Measurements from ENCODE around the gene BCL6. TPM values are rescaled to one million over a fixed set of nuclear protein-coding genes. Genes with fewer than 3 reads are reported as not detected.

BCL6 gene
- total and polyA plus RNA-seq, 2 donors (not counting 1 experiment from before 2014, with no cell fraction given): 21.2 to 48.2 TPM

GRCh38 chr3:187713504-187713903 is 31.8 kb downstream of the BCL6 start:
- no peaks in the 10 kb centered on the region for H3K27me3 ChIP-seq (replicated peaks in 1 of 4; ENCODE audit: control extremely low read depth in 1 of 4, control insufficient read depth in 3 of 4, insufficient read depth in 4 of 4, low read length in 3 of 4)
- H3K9me3 ChIP-seq (ENCODE audit: control extremely low read depth in 1 of 3, control insufficient read depth in 2 of 3, insufficient read depth in 1 of 3, low read length in 2 of 3): no peaks in the 10 kb centered on the region
- intact Hi-C loops (cut with micrococcal nuclease): no loop called here
- no peaks in the 10 kb centered on the region for H3K36me3 ChIP-seq (replicated peaks in 1 of 2; ENCODE audit: control extremely low read depth in 1 of 2, control insufficient read depth in 1 of 2, extremely low read depth in 1 of 2, insufficient read depth in 2 of 2, low read length in 1 of 2)
- H3K9ac ChIP-seq (ENCODE audit: low read length): no peak overlapping the region
- no CpG with 5 or more reads among the region's 2 CpGs for WGBS (ENCODE audit: insufficient coverage)
- DNase-seq (no peak), ATAC-seq (ENCODE audit: low read depth) (no peak)
- ChIA-PET CTCF (interaction anchor here (1.0 to 11.0 kb wide), 7 partner anchors 10 to 495 kb away, joined by 3 to 184 read pairs (median 10); partner anchors contain the start of gene RTP2), POLR2A (no interaction called here)
- no peak for TF ChIP-seq EZH2 (IDR thresholded peaks at IDR 0.05; ENCODE audit: borderline replicate concordance, insufficient read depth, low read depth, low read length, poor library complexity, severe bottlenecking)
- TF ChIP-seq, protein P1, sequence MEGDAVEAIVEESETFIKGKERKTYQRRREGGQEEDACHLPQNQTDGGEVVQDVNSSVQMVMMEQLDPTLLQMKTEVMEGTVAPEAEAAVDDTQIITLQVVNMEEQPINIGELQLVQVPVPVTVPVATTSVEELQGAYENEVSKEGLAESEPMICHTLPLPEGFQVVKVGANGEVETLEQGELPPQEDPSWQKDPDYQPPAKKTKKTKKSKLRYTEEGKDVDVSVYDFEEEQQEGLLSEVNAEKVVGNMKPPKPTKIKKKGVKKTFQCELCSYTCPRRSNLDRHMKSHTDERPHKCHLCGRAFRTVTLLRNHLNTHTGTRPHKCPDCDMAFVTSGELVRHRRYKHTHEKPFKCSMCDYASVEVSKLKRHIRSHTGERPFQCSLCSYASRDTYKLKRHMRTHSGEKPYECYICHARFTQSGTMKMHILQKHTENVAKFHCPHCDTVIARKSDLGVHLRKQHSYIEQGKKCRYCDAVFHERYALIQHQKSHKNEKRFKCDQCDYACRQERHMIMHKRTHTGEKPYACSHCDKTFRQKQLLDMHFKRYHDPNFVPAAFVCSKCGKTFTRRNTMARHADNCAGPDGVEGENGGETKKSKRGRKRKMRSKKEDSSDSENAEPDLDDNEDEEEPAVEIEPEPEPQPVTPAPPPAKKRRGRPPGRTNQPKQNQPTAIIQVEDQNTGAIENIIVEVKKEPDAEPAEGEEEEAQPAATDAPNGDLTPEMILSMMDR (IDR thresholded peaks at IDR 0.05): no peak
- H4K20me1 ChIP-seq (ENCODE audit: control insufficient read depth, insufficient read depth, low read length, poor library complexity, severe bottlenecking): no peaks in the 10 kb centered on the region
- H3K4me3 ChIP-seq (ENCODE audit: control extremely low read depth in 1 of 5, extremely low read depth in 1 of 5, insufficient read depth in 1 of 5, low read depth in 2 of 5, low read length in 4 of 5): no peak overlapping the region
- no peaks in the 10 kb centered on the region for H3K4me1 Mint-ChIP-seq
- H3K9me3 Mint-ChIP-seq (ENCODE audit: insufficient read depth): no peaks in the 10 kb centered on the region
- no peaks in the 10 kb centered on the region for H3K27me3 Mint-ChIP-seq
- no peak overlapping the region for H3K27ac Mint-ChIP-seq
- H3K4me2 ChIP-seq (replicated peaks; ENCODE audit: low read depth, low read length, poor library complexity, severe bottlenecking): no peak overlapping the region
- no peaks in the 10 kb centered on the region for H3K79me2 ChIP-seq (ENCODE audit: control insufficient read depth, insufficient read depth, low read length)
- no peak overlapping the region for H3K4me3 Mint-ChIP-seq
- H3K27ac ChIP-seq (ENCODE audit: low read length in 2 of 2): no peak overlapping the region
- H2AFZ ChIP-seq (ENCODE audit: insufficient read depth, low read depth, low read length, poor library complexity, severe bottlenecking): no peak overlapping the region
- no peaks in the 10 kb centered on the region for H3K4me1 ChIP-seq (ENCODE audit: control insufficient read depth in 2 of 2, insufficient read depth in 2 of 2, low read length in 2 of 2)

DNA sequence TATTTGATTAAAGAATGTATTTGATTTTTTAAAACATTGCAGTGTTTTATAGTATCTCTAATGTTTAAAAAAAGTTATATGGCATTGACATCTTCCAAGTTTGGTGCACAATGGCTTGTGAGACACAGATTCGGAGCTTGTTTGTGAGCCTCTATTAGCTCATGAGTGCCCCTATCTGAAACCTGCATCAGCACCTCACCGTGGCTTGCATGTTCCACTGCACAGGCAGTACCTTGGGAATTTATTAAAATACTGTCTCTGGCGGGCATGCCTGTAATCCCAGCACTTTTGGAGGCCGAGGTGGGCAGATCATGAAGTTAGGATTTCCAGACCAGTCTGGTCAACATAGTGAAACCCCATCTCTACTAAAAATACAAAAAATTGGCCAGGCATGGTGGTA is 36.1 kb downstream of the BCL6 start:
- no peaks in the 10 kb centered on the region for H3K27me3 Mint-ChIP-seq
- no peaks in the 10 kb centered on the region for H3K9me3 Mint-ChIP-seq (ENCODE audit: insufficient read depth)
- no peaks in the 10 kb centered on the region for H3K79me2 ChIP-seq (ENCODE audit: control insufficient read depth, insufficient read depth, low read length)
- TF ChIP-seq, protein P1 (IDR thresholded peaks at IDR 0.05): no peak
- no peak for TF ChIP-seq EZH2 (IDR thresholded peaks at IDR 0.05; ENCODE audit: borderline replicate concordance, insufficient read depth, low read depth, low read length, poor library complexity, severe bottlenecking)
- H3K4me1 ChIP-seq (ENCODE audit: control insufficient read depth in 2 of 2, insufficient read depth in 2 of 2, low read length in 2 of 2): no peaks in the 10 kb centered on the region
- DNase-seq (no peak), ATAC-seq (ENCODE audit: low read depth) (no peak)
- no peak overlapping the region for H3K4me3 Mint-ChIP-seq
- H3K27ac ChIP-seq (ENCODE audit: low read length in 2 of 2): no peak overlapping the region
- CTCF ChIA-PET: interaction anchor here (0.6 to 11.0 kb wide), 4 partner anchors 11 to 391 kb away, joined by 3 to 184 read pairs (median 4); no protein-coding TSS in a partner anchor
- H3K27ac Mint-ChIP-seq: no peak overlapping the region
- 76% methylated on average over 4 of the region's 4 CpGs for WGBS (ENCODE audit: insufficient coverage)
- H3K9me3 ChIP-seq (ENCODE audit: control extremely low read depth in 1 of 3, control insufficient read depth in 2 of 3, insufficient read depth in 1 of 3, low read length in 2 of 3): no peaks in the 10 kb centered on the region
- intact Hi-C loops (cut with micrococcal nuclease): no loop called here
- H3K9ac ChIP-seq (ENCODE audit: low read length): no peak overlapping the region
- POLR2A ChIA-PET: no interaction called here
- H3K4me1 Mint-ChIP-seq: no peaks in the 10 kb centered on the region
- no peak overlapping the region for H3K4me3 ChIP-seq (ENCODE audit: control extremely low read depth in 1 of 5, extremely low read depth in 1 of 5, insufficient read depth in 1 of 5, low read depth in 2 of 5, low read length in 4 of 5)
- no peaks in the 10 kb centered on the region for H3K36me3 ChIP-seq (replicated peaks in 1 of 2; ENCODE audit: control extremely low read depth in 1 of 2, control insufficient read depth in 1 of 2, extremely low read depth in 1 of 2, insufficient read depth in 2 of 2, low read length in 1 of 2)
- no peak overlapping the region for H3K4me2 ChIP-seq (replicated peaks; ENCODE audit: low read depth, low read length, poor library complexity, severe bottlenecking)
- H2AFZ ChIP-seq (ENCODE audit: insufficient read depth, low read depth, low read length, poor library complexity, severe bottlenecking): no peak overlapping the region
- H3K27me3 ChIP-seq (replicated peaks in 1 of 4; ENCODE audit: control extremely low read depth in 1 of 4, control insufficient read depth in 3 of 4, insufficient read depth in 4 of 4, low read length in 3 of 4): no peaks in the 10 kb centered on the region
- H4K20me1 ChIP-seq (ENCODE audit: control insufficient read depth, insufficient read depth, low read length, poor library complexity, severe bottlenecking): no peaks in the 10 kb centered on the region
